Measurements from ENCODE around the gene KCNG4. TPM values are rescaled to one million over a fixed set of nuclear protein-coding genes. Genes with fewer than 3 reads are reported as not detected.
A peak's percentile ranks its signal among the peaks of the same experiment; 100 is the strongest.

Gene KCNG4
- total RNA-seq, 1 experiment from 2014 or later: 2.4 TPM

DNA sequence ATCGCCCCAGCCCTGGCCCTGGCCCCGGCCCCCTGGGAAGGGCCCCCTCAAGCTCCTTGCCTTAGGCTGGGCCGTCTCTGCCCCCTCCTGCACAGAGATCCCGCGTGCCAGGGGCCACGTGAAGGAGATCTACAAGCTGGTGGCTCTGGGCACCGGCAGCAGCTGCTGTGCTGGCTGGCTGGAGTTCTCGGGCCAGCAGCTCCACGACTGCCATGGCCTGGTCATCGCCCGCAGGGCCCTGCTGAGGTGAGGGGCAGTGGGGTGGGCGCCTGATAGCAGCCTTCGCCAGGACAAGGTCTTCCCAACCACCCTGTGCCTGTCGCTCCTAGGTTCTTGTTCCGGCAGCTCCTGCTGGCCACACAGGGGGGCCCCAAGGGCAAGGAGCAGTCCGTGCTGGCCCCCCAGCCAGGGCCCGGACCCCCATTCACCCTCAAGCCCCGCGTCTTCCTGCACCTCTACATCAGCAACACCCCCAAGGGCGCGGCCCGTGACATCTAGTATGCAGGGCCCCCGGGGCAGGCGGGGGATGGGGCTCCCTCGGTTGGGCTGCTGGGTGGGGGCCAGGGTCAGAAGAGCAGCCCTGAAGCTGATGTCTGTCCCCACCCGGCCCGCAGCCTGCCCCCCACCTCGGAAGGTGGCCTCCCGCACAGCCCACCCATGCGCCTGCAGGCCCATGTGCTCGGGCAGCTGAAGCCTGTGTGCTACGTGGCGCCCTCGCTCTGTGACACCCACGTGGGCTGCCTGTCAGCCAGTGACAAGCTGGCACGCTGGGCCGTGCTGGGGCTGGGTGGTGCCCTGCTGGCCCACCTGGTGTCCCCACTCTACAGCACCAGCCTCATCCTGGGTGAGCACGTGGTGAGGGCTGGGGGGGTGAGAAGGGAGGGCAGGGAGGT is 44.4 kb downstream of the KCNG4 start:
- no peak for DNase-seq
- Histone ChIP-seq H3K4me3 (no peak overlapping the region), H3K27me3 (no peaks in the 10 kb centered on the region), H3K4me1 (no peaks in the 10 kb centered on the region), H3K36me3 (no peaks in the 10 kb centered on the region), H3K27ac (no peak overlapping the region), H3K9me3 (replicated peaks) (no peaks in the 10 kb centered on the region)

DNA sequence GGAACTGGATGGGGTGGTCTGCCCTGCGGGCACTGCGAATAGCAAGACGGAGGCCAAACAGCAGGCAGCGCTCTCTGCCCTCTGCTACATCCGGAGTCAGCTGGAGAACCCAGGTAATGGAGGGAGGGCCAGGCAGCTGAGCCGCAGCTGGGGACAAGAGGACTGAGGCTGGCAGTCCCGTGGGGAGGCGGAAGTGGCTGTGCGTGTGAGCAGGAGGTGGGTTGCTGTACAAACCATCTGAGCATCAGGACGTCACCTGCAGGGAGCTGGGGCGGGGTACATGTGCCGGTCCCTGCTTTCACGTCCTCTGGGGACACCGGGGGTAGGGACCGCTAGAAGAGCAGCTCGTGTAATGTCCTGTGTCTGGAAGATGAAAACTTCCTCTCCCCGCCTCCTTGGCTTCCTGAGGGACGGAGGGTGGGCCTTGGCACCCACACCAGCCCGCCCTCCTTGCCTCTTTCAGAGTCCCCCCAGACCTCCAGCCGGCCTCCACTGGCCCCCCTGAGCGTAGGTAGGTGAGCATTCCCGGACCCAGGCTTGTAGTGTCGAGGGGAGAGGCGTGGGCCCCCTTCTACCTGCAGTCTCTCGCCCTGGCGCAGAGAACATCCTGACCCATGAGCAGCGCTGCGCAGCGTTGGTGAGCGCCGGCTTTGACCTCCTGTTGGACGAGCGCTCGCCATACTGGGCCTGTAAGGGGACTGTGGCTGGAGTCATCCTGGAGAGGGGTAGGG is 45.2 kb downstream of the KCNG4 start:
- Histone ChIP-seq H3K27ac (no peak overlapping the region), H3K9me3 (replicated peaks) (no peaks in the 10 kb centered on the region), H3K4me3 (no peak overlapping the region), H3K27me3 (no peaks in the 10 kb centered on the region), H3K36me3 (no peaks in the 10 kb centered on the region), H3K4me1 (peaks cover 2% of the 10 kb centered on the region; the same call in 1 of the 2 replicates)
- DNase-seq: no peak

DNA sequence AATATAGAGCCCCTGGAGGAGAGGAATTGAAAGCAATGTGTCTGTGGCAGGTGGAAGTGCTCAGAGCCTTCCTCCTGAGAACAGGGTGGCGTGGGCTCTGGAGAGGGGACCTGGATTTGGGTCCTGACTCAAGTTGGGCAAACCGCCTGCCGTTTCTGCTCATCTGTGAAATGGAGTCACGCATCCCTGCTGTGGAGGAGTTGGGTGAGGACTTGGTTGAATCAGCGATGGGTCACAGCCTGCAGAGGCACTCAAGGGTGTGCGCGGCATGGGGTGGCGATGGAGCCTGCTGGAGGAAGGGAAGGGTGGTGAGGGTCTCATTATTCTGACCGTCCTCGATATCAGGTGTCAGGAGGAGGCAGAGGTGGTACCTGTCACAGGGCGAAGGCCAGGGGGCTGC is 45.8 kb downstream of the KCNG4 start:
- Histone ChIP-seq H3K4me1 (peaks cover 3% of the 10 kb centered on the region; the same call in 1 of the 2 replicates), H3K4me3 (no peak overlapping the region), H3K36me3 (no peaks in the 10 kb centered on the region), H3K9me3 (replicated peaks) (no peaks in the 10 kb centered on the region), H3K27me3 (no peaks in the 10 kb centered on the region), H3K27ac (no peak overlapping the region)
- DNase-seq: no peak

DNA sequence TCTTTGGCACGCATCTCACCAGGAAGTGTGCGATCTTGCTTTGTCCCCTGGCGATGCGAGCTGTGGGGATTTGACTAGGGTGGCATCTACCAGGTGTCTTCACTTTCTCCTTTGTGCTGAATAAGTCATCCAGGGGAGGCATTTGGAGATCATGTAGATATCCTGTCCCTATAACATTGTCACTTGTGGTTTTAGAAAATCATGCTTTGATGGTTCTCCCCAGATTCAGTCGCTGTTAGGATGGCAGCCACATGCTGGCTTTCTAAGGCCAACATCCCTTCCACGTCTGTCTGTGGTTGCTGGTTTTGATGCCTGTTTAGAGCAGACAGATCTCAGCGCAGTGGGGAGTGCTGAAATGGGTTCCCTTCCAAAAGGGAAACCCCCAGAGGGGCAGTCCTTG is 46.3 kb downstream of the KCNG4 start:
- H3K27me3 ChIP-seq: no peaks in the 10 kb centered on the region
- no peak overlapping the region for H3K4me3 ChIP-seq
- no peaks in the 10 kb centered on the region for H3K36me3 ChIP-seq
- H3K4me1 ChIP-seq: peaks cover 3% of the 10 kb centered on the region; the same call in 1 of the 2 replicates
- DNase-seq: no peak
- no peak overlapping the region for H3K27ac ChIP-seq
- H3K9me3 ChIP-seq (replicated peaks): no peaks in the 10 kb centered on the region

DNA sequence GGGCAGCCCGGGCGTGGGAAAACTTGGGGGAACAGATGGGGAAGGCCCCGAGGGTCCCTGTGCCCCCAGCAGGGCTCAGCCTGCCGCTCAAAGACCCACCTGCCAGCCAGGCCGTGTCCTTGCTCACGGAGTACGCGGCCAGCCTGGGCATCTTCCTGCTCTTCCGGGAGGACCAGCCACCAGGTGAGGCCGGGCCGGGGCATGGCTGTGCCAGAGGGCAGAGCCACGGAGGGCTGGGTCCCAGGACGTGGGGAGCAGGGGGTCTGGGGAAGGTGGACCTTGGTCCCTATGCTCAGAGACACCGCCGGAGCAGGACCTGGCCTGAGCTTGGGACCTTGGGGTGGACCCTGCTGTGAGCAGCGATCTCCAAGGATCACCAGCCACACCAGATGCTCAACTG is 48.3 kb downstream of the KCNG4 start:
- Histone ChIP-seq H3K27me3 (no peaks in the 10 kb centered on the region), H3K4me3 (no peak overlapping the region), H3K4me1 (peaks cover 3% of the 10 kb centered on the region; the same call in 1 of the 2 replicates), H3K9me3 (replicated peaks) (no peaks in the 10 kb centered on the region), H3K27ac (no peak overlapping the region), H3K36me3 (no peaks in the 10 kb centered on the region)
- no peak for DNase-seq

DNA sequence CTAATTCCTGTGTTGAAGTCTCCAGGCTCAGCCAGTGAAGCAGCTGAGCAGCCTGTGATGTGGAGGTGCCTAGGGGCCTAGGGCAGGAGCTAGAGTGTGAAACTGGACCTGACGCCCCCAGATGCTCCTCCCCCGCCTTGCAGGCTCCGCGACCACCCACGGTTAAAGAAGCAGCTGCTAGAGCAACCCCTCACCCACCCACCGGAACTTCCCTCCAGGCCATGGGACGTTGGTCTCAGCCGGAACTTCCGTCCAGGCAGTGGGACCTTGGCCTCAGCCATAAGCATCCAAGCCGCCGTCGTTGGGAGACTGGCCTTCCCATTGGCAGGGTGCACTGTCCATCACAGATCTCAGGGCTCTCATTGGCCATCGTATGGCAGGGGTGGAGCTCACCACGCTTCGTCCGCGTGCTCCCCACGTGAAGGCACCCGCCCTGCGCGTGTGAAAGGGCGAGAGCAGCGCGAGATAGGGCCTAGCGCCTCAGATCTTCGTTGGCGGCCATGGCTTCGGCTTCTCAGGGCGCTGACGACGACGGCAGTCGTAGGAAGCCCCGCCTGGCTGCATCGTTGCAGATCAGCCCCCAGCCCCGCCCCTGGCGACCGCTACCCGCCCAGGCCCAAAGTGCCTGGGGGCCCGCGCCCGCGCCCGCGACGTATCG is 49.0 kb downstream of the KCNG4 start, which contains the start of gene ADAD2:
Gene ADAD2, plus strand, starts transcription at position 427 of the 658 bp plus-strand sequence. Its CDS starts 74 bp downstream, at position 501.
- H3K9me3 ChIP-seq (replicated peaks): no peaks in the 10 kb centered on the region
- DNase-seq: peak; percentile 58 to 68
- H3K4me1 ChIP-seq: peaks cover 3% of the 10 kb centered on the region; the same call in 1 of the 2 replicates
- no peak within 1 kb of the TSS for H3K27ac ChIP-seq
- no peaks in the 10 kb centered on the region for H3K36me3 ChIP-seq
- H3K27me3 ChIP-seq: no peaks in the 10 kb centered on the region
- H3K4me3 ChIP-seq: no peak within 1 kb of the TSS

DNA sequence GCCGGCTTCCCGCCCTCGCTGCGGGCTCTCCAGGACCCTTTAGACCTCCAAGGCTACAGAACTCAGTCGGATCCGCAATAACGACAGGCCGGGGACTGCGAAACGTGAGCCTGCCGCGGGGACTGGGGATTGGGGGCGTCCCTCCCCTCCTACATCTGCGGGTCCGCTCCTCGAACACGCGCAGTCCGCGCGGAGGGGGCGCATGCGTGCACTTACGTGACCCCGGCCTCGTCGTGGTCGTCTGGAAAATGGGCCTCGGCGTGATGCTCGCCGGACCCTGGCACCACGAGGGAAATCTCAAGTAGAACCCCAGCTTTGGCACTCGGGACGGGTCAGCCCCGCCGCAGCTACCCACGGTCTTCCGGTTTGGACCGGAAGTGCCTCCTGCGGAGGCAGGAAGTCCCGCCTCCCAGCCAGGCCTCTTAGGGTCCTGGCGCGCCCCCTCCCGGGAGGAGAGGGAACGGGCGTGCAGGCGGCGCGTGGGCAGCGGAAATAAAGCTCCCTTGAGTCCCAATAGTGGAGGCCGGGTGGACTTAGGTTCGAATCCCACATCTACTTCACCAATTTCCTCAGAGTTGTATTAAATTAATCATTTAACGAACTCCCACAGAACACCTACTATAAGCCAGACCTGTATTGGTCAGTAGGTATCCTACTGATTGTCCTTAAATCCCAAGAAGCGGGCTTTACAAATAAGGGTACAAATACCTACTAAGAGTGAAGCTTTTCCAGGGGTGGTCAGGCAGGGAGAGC is 53.0 kb downstream of the KCNG4 start, which contains the start of gene TAF1C:
Gene TAF1C, minus strand, starts transcription at position 373 of the 753 bp plus-strand sequence. CDS start 2,069 bp downstream, outside the sequence.
- Histone ChIP-seq H3K4me3 (peak within 1 kb of the TSS; percentile 79), H3K36me3 (no peaks in the 10 kb centered on the region), H3K27ac (peak within 1 kb of the TSS; percentile 29), H3K27me3 (no peaks in the 10 kb centered on the region), H3K4me1 (peaks cover 3% of the 10 kb centered on the region; the same call in 1 of the 2 replicates), H3K9me3 (replicated peaks) (no peaks in the 10 kb centered on the region)
- DNase-seq: peak; percentile 77 to 91

DNA sequence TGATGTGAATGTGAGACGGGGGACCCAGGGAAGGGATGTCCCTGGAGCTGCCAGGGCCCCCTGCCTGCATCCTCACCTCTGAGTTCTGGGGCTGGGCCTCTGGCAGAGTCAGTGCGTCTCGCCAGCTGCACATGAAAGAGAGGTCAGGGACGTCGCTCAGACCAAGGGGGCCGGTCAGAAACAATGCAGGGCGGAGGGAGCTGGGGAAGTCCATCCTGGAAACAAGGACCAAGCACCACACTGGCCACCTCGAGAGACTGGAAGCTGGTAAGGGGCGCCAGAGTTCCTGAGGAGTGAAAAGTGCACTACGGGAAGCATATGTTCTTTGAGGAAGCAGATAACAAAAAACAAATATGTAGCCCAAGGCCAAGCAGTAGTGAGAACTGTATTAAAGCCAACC is 55.0 kb downstream of the KCNG4 start:
- H3K9me3 ChIP-seq (replicated peaks): no peaks in the 10 kb centered on the region
- no peak overlapping the region for H3K27ac ChIP-seq
- H3K27me3 ChIP-seq: no peaks in the 10 kb centered on the region
- no peak overlapping the region for H3K4me3 ChIP-seq
- DNase-seq: no peak
- H3K4me1 ChIP-seq: peaks cover 2% of the 10 kb centered on the region; the same call in 1 of the 2 replicates
- no peaks in the 10 kb centered on the region for H3K36me3 ChIP-seq

DNA sequence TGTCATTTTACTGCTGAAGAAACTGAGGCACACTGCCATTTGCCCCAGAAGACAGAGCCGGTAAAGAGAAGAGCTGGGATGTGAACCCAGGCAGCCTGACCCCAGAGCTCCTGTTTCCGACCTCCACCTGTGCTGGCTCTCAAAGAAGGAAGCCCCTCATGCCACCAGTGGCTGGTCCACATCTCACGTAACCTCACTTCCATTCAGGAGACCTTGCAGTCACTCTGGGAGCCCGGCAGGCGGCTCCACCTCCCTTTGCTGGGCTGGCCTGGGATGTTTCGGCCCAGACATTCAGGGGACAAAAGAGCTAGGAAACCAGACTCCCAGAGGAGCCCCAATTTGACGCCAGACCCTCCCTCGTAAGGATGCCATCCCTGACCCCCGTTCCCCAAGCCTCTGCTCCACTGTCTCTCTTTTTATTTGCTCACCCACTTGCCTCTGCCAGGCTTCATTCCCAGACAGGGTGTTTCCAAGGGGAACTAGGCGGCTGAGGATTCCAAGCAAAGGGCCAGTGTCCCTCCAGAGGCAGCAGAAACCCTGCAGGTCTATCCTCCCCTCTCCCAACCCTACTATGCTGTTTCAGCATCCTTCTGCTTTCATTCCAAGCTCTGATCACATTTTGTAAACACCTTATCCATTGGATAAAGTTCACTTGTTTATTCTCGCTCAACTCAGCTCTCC is 55.8 kb downstream of the KCNG4 start:
- Histone ChIP-seq H3K27ac (no peak overlapping the region), H3K9me3 (replicated peaks) (no peaks in the 10 kb centered on the region), H3K36me3 (no peaks in the 10 kb centered on the region), H3K4me1 (no peaks in the 10 kb centered on the region), H3K27me3 (no peaks in the 10 kb centered on the region), H3K4me3 (no peak overlapping the region)
- DNase-seq: no peak

DNA sequence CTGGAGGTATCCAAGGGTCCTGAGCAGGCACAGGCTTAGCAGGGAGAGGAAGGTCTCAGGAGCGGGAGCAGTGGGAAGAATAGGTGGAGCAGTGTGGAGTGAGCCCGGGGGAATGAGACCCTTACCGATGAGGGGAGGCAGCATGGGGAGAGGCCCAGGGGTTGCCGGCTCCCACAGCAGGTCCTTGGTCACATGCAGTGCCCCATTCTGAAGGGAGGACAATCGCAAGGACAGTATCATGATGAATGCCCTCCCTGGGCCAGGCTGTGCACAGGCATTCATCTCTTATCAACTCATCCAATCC is 56.3 kb downstream of the KCNG4 start:
- Histone ChIP-seq H3K4me1 (no peaks in the 10 kb centered on the region), H3K27ac (no peak overlapping the region), H3K4me3 (no peak overlapping the region), H3K36me3 (no peaks in the 10 kb centered on the region), H3K9me3 (replicated peaks) (no peaks in the 10 kb centered on the region), H3K27me3 (no peaks in the 10 kb centered on the region)
- no peak for DNase-seq

DNA sequence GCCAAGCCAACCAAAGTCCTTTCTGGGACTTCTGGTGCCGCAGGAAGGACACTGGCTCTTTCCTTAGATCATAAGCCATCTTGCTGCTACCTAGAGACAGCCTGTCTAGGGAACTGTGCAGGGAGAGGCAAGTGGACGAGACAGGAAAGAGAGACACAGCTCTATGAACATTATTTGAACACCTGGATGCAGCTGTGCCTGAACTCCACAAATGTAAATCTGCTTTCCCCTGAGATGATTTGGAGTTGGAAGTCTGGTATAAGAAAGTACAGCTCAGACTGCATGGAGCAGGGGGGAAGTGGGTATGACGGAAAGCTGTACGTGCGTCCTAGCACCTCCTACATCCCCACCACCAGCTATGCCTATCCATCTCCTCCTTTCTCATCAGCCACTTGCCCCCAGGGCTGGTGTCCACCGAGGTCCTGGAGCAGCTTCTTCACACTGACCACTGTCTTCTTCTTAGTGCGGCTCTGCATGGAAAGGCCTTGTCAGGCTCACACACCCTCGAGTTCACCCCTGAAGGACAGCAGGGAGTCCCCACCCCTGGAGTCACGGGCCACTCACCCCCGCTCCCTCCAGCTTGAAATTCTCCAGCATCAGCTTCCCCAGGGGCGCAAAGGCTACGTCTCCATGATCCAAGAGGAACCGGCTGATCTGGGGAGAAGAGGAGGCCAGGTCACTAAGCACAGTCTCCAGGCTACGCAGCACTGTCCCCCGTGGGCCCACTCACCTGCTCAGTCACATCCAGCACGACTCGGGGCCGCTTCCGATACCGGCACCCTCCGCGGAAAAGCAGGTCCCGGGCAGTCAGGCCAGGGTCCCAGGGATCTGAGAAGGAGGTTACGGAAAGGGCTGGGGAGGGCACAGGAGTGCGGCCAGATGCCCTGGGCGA is 56.9 kb downstream of the KCNG4 start:
- H3K4me1 ChIP-seq: no peaks in the 10 kb centered on the region
- no peaks in the 10 kb centered on the region for H3K9me3 ChIP-seq (replicated peaks)
- DNase-seq: no peak
- no peaks in the 10 kb centered on the region for H3K27me3 ChIP-seq
- no peak overlapping the region for H3K4me3 ChIP-seq
- no peak overlapping the region for H3K27ac ChIP-seq
- H3K36me3 ChIP-seq: peaks cover under 1% of the 10 kb centered on the region; the same call in 1 of the 2 replicates

DNA sequence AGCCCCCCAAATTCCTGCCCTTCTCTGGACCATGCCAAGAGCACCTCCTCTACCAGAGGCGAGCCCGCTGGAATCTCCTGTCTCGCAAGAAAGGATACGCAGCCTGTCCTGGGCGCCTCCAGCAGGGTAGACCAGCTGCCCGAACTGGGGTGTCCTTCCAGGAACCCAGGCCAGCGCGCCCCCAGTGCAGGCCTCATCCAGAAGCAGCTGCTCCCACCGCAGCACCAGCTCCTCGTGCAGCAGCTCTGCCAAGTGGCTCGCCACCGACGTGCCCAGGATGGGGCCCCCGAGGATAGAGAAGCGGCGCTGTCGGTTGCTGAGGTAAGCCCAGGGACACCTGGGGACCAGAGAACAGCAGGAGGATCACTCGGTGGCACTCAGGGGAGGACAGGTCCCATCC is 57.7 kb downstream of the KCNG4 start:
- Histone ChIP-seq H3K4me1 (no peaks in the 10 kb centered on the region), H3K36me3 (peaks cover 3% of the 10 kb centered on the region; the same call in 1 of the 2 replicates), H3K27me3 (no peaks in the 10 kb centered on the region), H3K4me3 (no peak overlapping the region), H3K27ac (no peak overlapping the region), H3K9me3 (replicated peaks) (no peaks in the 10 kb centered on the region)
- no peak for DNase-seq
